Measurements from ENCODE around the gene MRPS2.

- no peak for TF ChIP-seq POLR2A (IDR thresholded peaks at IDR 0.05)
- TF ChIP-seq, protein P1, sequence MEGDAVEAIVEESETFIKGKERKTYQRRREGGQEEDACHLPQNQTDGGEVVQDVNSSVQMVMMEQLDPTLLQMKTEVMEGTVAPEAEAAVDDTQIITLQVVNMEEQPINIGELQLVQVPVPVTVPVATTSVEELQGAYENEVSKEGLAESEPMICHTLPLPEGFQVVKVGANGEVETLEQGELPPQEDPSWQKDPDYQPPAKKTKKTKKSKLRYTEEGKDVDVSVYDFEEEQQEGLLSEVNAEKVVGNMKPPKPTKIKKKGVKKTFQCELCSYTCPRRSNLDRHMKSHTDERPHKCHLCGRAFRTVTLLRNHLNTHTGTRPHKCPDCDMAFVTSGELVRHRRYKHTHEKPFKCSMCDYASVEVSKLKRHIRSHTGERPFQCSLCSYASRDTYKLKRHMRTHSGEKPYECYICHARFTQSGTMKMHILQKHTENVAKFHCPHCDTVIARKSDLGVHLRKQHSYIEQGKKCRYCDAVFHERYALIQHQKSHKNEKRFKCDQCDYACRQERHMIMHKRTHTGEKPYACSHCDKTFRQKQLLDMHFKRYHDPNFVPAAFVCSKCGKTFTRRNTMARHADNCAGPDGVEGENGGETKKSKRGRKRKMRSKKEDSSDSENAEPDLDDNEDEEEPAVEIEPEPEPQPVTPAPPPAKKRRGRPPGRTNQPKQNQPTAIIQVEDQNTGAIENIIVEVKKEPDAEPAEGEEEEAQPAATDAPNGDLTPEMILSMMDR (IDR thresholded peaks at IDR 0.05): no peak
Observed at GRCh38 chr9:135550344-135550918, 49.9 kb downstream of the MRPS2 start.
